Adrenal gland (tissue), 5 donors: Measurements from ENCODE around the gene INPP5A.

Experiments used
- POLR2A ChIP-seq, 2 donors: fragments of 450-650 bp; IDR thresholded peaks; one replicate each; pipeline ENCODE4 v1.6.1; 2017; ENCODE audit warnings: antibody characterized with exemption in 2 of 2, mild to moderate bottlenecking in 2 of 2, moderate library complexity in 1 of 2
- TF ChIP-seq, protein P1 (sequence below), 6 experiments: fragments of 450-650 bp in 4 of 6; fragments of 200-600 bp in 2 of 6; sonication (generic) in 1 of 6; IDR thresholded peaks; 1 replicate in 5 of 6; 2 replicates in 1 of 6; pipeline versions ENCODE4 v1.5.1 to v1.8.0; 2016 to 2021; ENCODE audit warnings: antibody characterized with exemption in 6 of 6, mild to moderate bottlenecking in 2 of 6, moderate library complexity in 1 of 6
- donor health status: DM: no; HTN: no; CAD: no.

DNA sequence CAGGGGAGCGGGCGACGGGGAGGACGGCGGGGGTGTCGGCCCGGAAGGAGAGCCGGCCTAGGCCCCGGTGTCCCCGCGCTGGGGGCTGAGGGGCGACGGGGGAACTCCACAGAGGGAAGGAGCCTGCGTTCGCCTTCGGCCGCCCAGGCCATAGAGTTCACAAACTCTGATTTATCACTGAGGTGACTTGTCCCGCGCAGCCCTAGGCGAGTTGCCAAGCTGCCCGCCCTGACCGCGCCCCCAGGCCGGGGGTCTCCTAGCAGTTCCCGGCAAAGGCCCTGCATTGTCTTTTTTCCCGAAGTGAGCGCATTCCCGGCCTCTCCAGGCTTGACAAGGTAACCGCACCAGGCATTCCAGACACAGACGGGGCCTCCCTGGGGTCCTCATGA, 251.2 kb downstream of the INPP5A start:
- TF ChIP-seq, protein P1, sequence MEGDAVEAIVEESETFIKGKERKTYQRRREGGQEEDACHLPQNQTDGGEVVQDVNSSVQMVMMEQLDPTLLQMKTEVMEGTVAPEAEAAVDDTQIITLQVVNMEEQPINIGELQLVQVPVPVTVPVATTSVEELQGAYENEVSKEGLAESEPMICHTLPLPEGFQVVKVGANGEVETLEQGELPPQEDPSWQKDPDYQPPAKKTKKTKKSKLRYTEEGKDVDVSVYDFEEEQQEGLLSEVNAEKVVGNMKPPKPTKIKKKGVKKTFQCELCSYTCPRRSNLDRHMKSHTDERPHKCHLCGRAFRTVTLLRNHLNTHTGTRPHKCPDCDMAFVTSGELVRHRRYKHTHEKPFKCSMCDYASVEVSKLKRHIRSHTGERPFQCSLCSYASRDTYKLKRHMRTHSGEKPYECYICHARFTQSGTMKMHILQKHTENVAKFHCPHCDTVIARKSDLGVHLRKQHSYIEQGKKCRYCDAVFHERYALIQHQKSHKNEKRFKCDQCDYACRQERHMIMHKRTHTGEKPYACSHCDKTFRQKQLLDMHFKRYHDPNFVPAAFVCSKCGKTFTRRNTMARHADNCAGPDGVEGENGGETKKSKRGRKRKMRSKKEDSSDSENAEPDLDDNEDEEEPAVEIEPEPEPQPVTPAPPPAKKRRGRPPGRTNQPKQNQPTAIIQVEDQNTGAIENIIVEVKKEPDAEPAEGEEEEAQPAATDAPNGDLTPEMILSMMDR (IDR thresholded peaks at IDR 0.05) = no peak
- no peak for TF ChIP-seq POLR2A (IDR thresholded peaks at IDR 0.05)
